Peyer's patch (tissue), 4 donors: Measurements from ENCODE around the gene PLAAT4. TPM values are rescaled to one million over a fixed set of nuclear protein-coding genes. Genes with fewer than 3 reads are reported as not detected.
"Not testable (repeated sequence)": the region's sequence is repeated elsewhere in the genome, so short reads cannot be mapped to it uniquely, and the experiment has no call there.

Source experiments
- DNase-seq, 3 donors: peaks; one replicate each; pipeline ENCODE4 v3.0.0-alpha.2; 2017 to 2019
- H3K27ac ChIP-seq, 4 donors: fragments of 200-600 bp; sonication (generic); one replicate each; pipeline ENCODE4 v1.5.1; 2016 to 2019
- H3K27me3 ChIP-seq, 2 donors: fragments of 200-600 bp; sonication (generic); one replicate each; pipeline ENCODE4 v1.5.1; 2019
- H3K36me3 ChIP-seq, 3 donors: fragments of 200-600 bp; sonication (generic); one replicate each; pipeline ENCODE4 v1.5.1; 2016 to 2019
- H3K4me1 ChIP-seq, 4 donors: fragments of 200-600 bp; sonication (generic); one replicate each; pipeline ENCODE4 v1.5.1; 2016 to 2019
- H3K4me3 ChIP-seq, 4 donors: fragments of 200-600 bp; sonication (generic); 1 replicate in 3 of 4; 2 replicates in 1 of 4; pipeline ENCODE4 v1.5.1; 2016 to 2019; ENCODE audit warnings: mild to moderate bottlenecking in 1 of 4
- H3K9me3 ChIP-seq, 4 donors: fragments of 200-600 bp; sonication (generic); one replicate each; pipeline ENCODE4 v1.5.1; 2016 to 2019; ENCODE audit warnings: mild to moderate bottlenecking in 1 of 4
- POLR2A ChIP-seq, 2 donors: fragments of 450-650 bp; IDR thresholded peaks; one replicate each; pipeline ENCODE4 v1.5.1; 2017; ENCODE audit warnings: antibody characterized with exemption in 2 of 2, mild to moderate bottlenecking in 2 of 2, moderate library complexity in 2 of 2
- total RNA-seq, 4 donors: library from RNA; depleted of rRNA; stranded (reverse); fragments of >200 nt; gene quantifications; one replicate each; pipeline ENCODE4 v1.1.0, GENCODE V29; 2016
- TF ChIP-seq, protein P1 (sequence below), 6 experiments: fragments of 450-650 bp in 4 of 6; fragments of 200-600 bp in 2 of 6; sonication (generic) in 1 of 6; IDR thresholded peaks; one replicate each; pipeline ENCODE4 v1.5.1; 2017 to 2019; ENCODE audit warnings: antibody characterized with exemption in 6 of 6, mild to moderate bottlenecking in 3 of 6, moderate library complexity in 1 of 6

The PLAAT4 gene
- total RNA-seq, 4 donors from 2014 or later, result 54.5 to 179 (median 93.4) TPM

DNA sequence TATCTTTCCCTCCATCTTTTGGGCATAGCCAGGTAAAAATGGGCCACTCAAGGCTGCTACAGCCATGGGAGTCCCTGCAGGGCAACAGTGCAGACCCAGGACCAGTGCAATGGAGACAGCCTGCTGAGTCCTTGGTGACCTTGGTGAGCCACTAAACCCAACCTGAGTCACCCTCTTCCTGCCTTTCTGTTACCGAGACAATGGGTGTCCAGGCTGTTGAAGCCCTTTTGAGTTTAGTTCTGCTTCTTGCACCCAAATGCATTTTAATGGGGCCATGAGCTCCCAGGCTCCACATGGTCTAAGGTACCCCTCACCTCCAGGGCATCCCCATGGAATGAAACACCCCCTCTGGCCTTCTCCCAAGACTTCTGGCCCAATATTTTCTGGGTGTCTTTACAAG, 874 bp upstream of the PLAAT4 start:
- Histone ChIP-seq H3K36me3 (peaks cover 0 to 4% (median 0%) of the 10 kb centered on the region in 3 donors), H3K4me3 (no peak overlapping the region), H3K27ac (peak overlapping the region; percentile 76 to 92 (median 84)), H3K9me3 (no peaks in the 10 kb centered on the region), H3K4me1 (peaks cover 8 to 44% (median 22%) of the 10 kb centered on the region in 4 donors), H3K27me3 (no peaks in the 10 kb centered on the region)
- TF ChIP-seq, protein P1, sequence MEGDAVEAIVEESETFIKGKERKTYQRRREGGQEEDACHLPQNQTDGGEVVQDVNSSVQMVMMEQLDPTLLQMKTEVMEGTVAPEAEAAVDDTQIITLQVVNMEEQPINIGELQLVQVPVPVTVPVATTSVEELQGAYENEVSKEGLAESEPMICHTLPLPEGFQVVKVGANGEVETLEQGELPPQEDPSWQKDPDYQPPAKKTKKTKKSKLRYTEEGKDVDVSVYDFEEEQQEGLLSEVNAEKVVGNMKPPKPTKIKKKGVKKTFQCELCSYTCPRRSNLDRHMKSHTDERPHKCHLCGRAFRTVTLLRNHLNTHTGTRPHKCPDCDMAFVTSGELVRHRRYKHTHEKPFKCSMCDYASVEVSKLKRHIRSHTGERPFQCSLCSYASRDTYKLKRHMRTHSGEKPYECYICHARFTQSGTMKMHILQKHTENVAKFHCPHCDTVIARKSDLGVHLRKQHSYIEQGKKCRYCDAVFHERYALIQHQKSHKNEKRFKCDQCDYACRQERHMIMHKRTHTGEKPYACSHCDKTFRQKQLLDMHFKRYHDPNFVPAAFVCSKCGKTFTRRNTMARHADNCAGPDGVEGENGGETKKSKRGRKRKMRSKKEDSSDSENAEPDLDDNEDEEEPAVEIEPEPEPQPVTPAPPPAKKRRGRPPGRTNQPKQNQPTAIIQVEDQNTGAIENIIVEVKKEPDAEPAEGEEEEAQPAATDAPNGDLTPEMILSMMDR (IDR thresholded peaks at IDR 0.05), result no peak
- TF ChIP-seq POLR2A (IDR thresholded peaks at IDR 0.05), result no peak
- DNase-seq, result peak in 1 of 3 donors; percentile 74

DNA sequence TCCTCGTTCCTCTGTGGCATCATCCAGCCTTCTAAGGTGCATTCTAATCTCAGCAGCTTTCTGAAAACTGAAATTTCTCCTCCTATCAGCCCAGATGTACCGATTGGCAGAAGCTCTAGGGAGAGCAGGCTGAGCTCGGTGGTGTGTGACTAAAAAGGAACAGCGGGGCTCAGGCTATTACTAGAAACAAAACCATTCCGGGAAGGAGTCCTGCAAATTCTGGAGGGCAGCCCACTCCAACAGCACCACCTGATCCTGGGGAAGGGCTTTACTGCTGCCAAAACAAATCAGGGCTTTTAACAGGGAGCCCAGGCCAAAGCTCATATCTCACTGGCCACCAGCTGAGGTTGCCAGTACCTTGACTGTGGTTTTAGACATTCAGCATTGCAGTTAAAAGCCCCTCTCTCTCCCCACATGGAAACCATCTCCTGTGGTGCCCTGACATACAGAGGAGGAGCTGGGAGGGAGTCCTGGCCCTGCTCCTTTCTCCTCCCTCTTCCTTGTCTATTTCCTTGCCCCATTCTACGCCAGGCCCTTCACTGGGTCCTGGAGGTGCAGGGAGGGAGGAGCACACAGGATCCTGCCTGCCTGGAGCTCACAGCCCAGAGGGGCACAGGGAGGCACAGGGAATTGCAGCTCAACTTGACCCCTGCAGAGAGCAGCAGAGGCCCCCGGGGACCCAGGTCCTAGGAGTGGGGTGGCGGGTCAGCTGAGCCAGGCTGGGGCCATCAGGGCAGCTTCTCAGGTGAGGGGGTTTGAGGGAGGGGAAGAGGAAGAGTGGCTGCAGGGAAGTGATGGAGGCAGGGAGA, 889 bp downstream of the PLAAT4 start:
- Histone ChIP-seq H3K36me3 (peaks cover 0 to 4% (median 0%) of the 10 kb centered on the region in 3 donors), H3K9me3 (no peaks in the 10 kb centered on the region), H3K27me3 (no peaks in the 10 kb centered on the region), H3K4me1 (peaks cover 8 to 30% (median 22%) of the 10 kb centered on the region in 4 donors), H3K4me3 (peak overlapping the region; percentile 50 to 62 (median 54)), H3K27ac (peak overlapping the region; percentile 76 to 92 (median 84))
- TF ChIP-seq, protein P1 (IDR thresholded peaks at IDR 0.05), result no peak
- TF ChIP-seq POLR2A (IDR thresholded peaks at IDR 0.05), result no peak
- peak; percentile 42 to 59 (median 50) for DNase-seq

DNA sequence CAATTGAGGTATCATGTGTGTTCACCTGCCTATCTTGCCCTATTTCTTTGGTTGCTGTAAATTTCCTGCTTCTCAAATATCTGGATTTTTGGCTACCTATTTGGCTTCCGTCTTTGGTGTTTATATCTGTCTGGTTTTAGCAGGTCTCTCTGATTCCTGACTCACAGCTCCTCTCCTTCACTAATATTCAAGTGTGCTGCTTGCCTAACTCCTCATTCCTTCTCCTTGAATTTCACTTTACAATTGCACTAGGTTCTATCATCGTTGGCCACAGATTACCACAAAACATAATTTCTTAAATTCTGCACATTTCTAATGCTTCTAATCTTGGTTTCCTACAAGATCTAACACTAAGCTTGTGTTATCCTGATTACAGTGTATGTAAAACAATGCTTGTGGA, 5.9 kb downstream of the PLAAT4 start:
- not testable (repeated sequence) for H3K27me3 ChIP-seq, H3K4me3 ChIP-seq, H3K9me3 ChIP-seq, H3K27ac ChIP-seq, DNase-seq
- peaks cover 0 to 16% (median 12%) of the 10 kb centered on the region in 4 donors for H3K4me1 ChIP-seq
- H3K36me3 ChIP-seq, result peaks cover 0 to 30% (median 0%) of the 10 kb centered on the region in 3 donors

DNA sequence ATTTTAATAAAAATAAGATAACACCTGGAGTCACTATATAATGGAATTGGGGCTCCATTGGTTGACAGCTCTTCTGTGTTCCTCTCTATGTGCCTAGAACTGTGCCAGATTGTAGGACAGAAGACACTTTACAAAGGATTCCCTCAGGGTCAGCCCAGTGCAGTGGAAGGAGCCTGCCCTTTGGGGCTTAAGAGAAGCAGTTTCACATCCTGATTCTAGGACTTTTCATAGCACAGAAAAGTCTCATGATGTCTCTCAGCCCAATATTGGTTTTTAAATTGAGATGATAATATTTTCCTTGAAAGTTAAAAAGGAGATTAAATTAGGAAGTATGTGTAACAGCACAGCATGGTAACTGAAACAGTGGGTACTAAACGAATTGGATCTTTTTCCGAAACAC, 7.1 kb downstream of the PLAAT4 start:
- Histone ChIP-seq H3K9me3 (no peaks in the 10 kb centered on the region), H3K36me3 (peaks cover 0 to 30% (median 0%) of the 10 kb centered on the region in 3 donors), H3K27me3 (no peaks in the 10 kb centered on the region), H3K27ac (no peak overlapping the region), H3K4me3 (no peak overlapping the region), H3K4me1 (peaks cover 0 to 4% (median 2%) of the 10 kb centered on the region in 4 donors)
- TF ChIP-seq, protein P1 (IDR thresholded peaks at IDR 0.05), result no peak
- no peak for TF ChIP-seq POLR2A (IDR thresholded peaks at IDR 0.05)
- peak in 1 of 3 donors; percentile 17 for DNase-seq

DNA sequence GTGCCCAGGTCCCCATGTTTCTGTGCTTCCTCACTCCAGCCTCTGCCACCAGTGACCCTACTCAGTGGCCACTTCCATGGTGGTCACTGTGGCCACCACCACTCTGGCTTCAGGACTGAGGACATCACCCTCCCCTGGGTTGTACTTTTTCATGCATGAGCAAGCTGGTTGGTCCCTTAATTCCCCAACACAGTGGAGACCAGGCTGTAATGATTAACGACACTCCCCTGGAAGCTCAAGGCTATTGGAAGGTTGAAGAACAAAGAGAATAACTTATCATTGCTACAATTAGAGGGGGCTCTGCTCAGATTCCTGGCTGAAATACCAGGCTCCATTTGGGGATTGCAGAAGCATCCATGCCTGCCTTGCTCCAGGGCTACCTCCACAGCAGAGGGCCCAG, 10.5 kb downstream of the PLAAT4 start:
- DNase-seq, result no peak
- H3K9me3 ChIP-seq, result no peaks in the 10 kb centered on the region
- H3K4me1 ChIP-seq, result peaks cover 0 to 4% (median 0%) of the 10 kb centered on the region in 4 donors
- no peak for TF ChIP-seq POLR2A (IDR thresholded peaks at IDR 0.05)
- TF ChIP-seq, protein P1 (IDR thresholded peaks at IDR 0.05), result no peak
- no peak overlapping the region for H3K4me3 ChIP-seq
- H3K27me3 ChIP-seq, result no peaks in the 10 kb centered on the region
- no peak overlapping the region for H3K27ac ChIP-seq
- peaks cover 0 to 27% (median 0%) of the 10 kb centered on the region in 3 donors for H3K36me3 ChIP-seq

DNA sequence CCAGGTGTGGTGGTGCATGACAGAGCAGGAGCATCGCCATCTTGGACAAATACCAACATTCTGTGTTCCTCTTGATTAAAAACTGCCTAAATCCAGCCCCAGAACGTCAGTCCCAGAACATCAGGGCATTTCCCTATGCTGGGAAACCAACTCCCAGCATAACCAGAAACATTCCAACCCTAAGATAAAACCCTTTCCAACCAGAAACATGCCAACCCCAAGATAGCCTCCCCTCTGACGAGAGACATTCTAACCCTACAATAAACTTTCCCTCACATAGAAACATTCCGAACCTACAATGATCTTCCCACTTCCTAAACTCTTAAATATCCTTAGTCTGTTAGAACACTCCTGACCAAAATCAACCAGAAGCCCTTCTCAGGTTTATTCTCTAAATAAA, 11.6 kb downstream of the PLAAT4 start:
- DNase-seq, result no peak
- TF ChIP-seq, protein P1 (IDR thresholded peaks at IDR 0.05), result no peak
- no peak for TF ChIP-seq POLR2A (IDR thresholded peaks at IDR 0.05)

More for the DNA sequence above, 11.6 kb downstream of the PLAAT4 start:
- Histone ChIP-seq H3K4me1 (peaks cover 0 to 4% (median under 1%) of the 10 kb centered on the region in 4 donors), H3K27ac (no peak overlapping the region), H3K36me3 (peaks cover 0 to 27% (median 0%) of the 10 kb centered on the region in 3 donors), H3K9me3 (no peaks in the 10 kb centered on the region), H3K27me3 (no peaks in the 10 kb centered on the region), H3K4me3 (no peak overlapping the region)
